Measurements from ENCODE around the gene COL4A2. TPM values are rescaled to one million over a fixed set of nuclear protein-coding genes. Genes with fewer than 3 reads are reported as not detected.

The COL4A2 gene
- total RNA-seq, 2 donors from 2014 or later, result 999 to 1,135 TPM

DNA sequence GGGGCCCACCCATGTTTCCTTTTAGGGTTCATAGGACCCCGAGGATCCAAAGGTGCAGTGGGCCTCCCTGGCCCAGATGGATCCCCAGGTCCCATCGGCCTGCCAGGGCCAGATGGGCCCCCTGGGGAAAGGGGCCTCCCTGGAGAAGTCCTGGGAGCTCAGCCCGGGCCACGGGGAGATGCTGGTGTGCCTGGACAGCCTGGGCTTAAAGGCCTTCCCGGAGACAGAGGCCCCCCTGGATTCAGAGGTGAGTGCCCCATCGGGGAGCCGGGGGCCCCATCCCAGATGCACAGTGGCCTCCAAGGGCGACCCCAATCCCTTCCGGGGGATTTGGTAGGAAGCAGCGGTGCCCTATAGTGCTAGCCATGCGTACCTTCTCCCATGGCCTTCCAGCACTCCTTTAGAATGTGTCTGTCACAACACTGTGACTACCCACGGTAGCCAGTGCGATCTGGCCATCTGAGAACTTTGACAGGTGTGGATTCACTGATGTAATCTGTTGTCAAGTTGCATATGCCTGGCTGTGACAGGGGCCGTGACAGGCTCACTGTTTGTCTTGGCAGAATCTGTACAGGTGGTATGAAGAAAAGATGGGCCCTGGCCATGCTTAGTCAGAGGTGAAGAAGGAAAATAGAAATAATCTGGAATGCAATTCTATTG is 165.9 kb downstream of the COL4A2 start:
- no peaks in the 10 kb centered on the region for H3K27me3 ChIP-seq (replicated peaks; ENCODE audit: insufficient read depth)
- no peaks in the 10 kb centered on the region for H3K9me3 ChIP-seq
- DNase-seq (ENCODE audit: low spot score) (no peak), ATAC-seq (ENCODE audit: insufficient number of reproducible peaks, low FRiP score, low read depth) (no peak)
- no peak overlapping the region for H3K27ac ChIP-seq
- peaks cover 78% of the 10 kb centered on the region for H3K36me3 ChIP-seq
- no peak overlapping the region for H3K4me3 ChIP-seq
- peaks cover 0 to 8% of the 10 kb centered on the region in 2 donors for H3K4me1 ChIP-seq (ENCODE audit: control insufficient read depth in 1 of 2, low read depth in 2 of 2)
- TF ChIP-seq, protein P1, sequence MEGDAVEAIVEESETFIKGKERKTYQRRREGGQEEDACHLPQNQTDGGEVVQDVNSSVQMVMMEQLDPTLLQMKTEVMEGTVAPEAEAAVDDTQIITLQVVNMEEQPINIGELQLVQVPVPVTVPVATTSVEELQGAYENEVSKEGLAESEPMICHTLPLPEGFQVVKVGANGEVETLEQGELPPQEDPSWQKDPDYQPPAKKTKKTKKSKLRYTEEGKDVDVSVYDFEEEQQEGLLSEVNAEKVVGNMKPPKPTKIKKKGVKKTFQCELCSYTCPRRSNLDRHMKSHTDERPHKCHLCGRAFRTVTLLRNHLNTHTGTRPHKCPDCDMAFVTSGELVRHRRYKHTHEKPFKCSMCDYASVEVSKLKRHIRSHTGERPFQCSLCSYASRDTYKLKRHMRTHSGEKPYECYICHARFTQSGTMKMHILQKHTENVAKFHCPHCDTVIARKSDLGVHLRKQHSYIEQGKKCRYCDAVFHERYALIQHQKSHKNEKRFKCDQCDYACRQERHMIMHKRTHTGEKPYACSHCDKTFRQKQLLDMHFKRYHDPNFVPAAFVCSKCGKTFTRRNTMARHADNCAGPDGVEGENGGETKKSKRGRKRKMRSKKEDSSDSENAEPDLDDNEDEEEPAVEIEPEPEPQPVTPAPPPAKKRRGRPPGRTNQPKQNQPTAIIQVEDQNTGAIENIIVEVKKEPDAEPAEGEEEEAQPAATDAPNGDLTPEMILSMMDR (IDR thresholded peaks at IDR 0.05), result no peak

DNA sequence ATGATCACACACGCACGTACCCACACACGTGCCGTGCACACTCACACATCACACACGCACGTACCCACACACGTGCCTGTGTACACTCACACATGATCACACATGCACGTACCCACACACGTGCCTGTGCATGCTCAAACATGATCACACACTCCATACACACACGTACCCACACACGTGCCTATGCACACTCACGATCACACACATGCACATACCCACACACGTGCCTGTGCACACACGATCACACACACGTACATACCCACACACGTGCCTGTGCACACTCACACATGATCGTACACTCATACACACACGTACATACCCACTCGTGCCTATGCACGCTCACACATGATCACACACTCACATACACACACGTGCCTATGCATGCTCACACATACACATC is 167.6 kb downstream of the COL4A2 start:
- H3K27me3 ChIP-seq (replicated peaks; ENCODE audit: insufficient read depth), result no peaks in the 10 kb centered on the region
- ATAC-seq (ENCODE audit: insufficient number of reproducible peaks, low FRiP score, low read depth), result no peak
- no peak for DNase-seq (ENCODE audit: low spot score)
- peaks cover 75% of the 10 kb centered on the region for H3K36me3 ChIP-seq
- no peak overlapping the region for H3K4me3 ChIP-seq
- no peaks in the 10 kb centered on the region for H3K9me3 ChIP-seq
- peaks cover 10 to 18% of the 10 kb centered on the region in 2 donors for H3K4me1 ChIP-seq (ENCODE audit: control insufficient read depth in 1 of 2, low read depth in 2 of 2)
- H3K27ac ChIP-seq, result no peak overlapping the region
- TF ChIP-seq, protein P1 (IDR thresholded peaks at IDR 0.05), result no peak

DNA sequence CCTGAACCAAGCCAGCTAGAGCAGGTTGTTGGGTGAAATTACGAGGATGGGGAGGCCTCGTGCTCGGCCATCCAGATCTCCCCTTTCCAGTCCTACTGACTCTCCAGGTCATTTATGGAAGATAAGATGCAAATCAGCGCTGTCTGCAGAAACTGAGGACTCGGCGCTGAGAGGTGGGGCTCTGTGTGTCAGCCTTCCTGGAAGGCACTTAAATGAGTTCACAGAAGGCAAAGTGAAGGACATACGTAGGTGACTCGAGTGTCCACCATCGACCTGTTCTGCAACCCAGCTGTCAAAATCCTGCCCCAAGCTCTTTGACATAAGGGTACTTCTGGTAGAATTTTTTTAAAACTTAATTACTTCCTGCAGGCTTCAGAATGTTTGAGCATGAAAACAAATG is 168.0 kb downstream of the COL4A2 start:
- ATAC-seq (ENCODE audit: insufficient number of reproducible peaks, low FRiP score, low read depth) (no peak), DNase-seq (ENCODE audit: low spot score) (no peak)
- Histone ChIP-seq H3K9me3 (no peaks in the 10 kb centered on the region), H3K4me3 (no peak overlapping the region), H3K27ac (no peak overlapping the region), H3K4me1 (ENCODE audit: control insufficient read depth in 1 of 2, low read depth in 2 of 2) (peaks cover 10 to 22% of the 10 kb centered on the region in 2 donors), H3K27me3 (replicated peaks; ENCODE audit: insufficient read depth) (no peaks in the 10 kb centered on the region), H3K36me3 (peaks cover 72% of the 10 kb centered on the region)
- TF ChIP-seq, protein P1 (IDR thresholded peaks at IDR 0.05), result no peak

DNA sequence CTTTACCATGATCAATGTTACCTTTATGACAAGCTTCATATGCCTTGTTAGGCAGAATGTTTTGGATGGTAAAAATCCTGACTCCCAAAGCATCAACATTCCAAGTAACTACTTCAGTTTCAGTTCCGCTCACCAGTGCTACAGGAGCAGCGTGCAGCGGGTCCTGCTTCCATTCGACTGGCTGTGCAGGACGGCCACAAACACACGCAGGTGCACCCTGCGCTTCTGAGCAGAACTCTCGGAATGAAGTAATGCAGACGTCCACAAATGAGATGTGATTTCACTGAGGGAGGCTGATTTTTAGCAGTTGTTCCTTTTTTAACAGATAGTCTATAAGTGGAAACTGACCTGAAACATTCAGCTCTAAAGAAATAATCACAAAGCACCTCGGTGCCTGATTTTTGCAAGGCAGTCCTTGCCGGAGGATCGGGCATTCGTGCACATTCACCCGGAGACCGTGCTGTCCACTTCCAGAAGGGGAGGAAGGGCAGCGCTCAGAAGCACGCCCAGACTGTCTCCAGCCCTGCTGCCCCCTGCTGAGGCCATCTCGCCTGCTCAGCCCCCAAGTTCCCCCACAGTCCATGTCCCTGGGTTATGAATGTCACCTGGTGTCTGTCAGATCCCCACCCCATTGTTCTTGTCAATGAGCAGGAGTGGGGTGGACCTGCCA is 168.6 kb downstream of the COL4A2 start:
- Histone ChIP-seq H3K4me1 (ENCODE audit: control insufficient read depth in 1 of 2, low read depth in 2 of 2) (peaks cover 10 to 26% of the 10 kb centered on the region in 2 donors), H3K36me3 (peaks cover 72% of the 10 kb centered on the region), H3K9me3 (no peaks in the 10 kb centered on the region), H3K27me3 (replicated peaks; ENCODE audit: insufficient read depth) (no peaks in the 10 kb centered on the region), H3K27ac (no peak overlapping the region), H3K4me3 (no peak overlapping the region)
- TF ChIP-seq, protein P1 (IDR thresholded peaks at IDR 0.05), result no peak
- DNase-seq (ENCODE audit: low spot score), result no peak
- ATAC-seq (ENCODE audit: insufficient number of reproducible peaks, low FRiP score, low read depth), result no peak

DNA sequence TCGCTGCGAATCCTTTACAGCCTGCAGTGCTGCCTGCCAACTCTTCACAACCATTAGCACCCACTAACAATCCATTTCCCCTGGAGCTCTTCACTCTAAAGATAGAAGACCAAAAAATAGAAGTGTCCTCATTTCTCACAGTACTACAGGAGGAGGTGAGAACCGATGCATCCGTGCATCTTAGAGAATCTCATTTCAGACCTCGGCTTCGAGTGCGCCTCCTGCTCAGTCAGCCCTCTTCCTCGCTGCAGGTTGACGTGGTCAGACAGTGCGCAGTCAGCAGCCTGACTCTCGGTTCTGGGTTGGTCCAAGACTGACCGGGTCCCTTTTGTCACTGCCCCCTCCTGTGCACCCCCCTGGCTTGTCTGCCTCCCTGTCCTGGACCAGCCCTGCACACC is 169.1 kb downstream of the COL4A2 start:
- peaks cover 10 to 26% of the 10 kb centered on the region in 2 donors for H3K4me1 ChIP-seq (ENCODE audit: control insufficient read depth in 1 of 2, low read depth in 2 of 2)
- no peaks in the 10 kb centered on the region for H3K27me3 ChIP-seq (replicated peaks; ENCODE audit: insufficient read depth)
- ATAC-seq (ENCODE audit: insufficient number of reproducible peaks, low FRiP score, low read depth) (no peak), DNase-seq (ENCODE audit: low spot score) (no peak)
- H3K36me3 ChIP-seq, result peaks cover 69% of the 10 kb centered on the region
- H3K4me3 ChIP-seq, result no peak overlapping the region
- H3K9me3 ChIP-seq, result no peaks in the 10 kb centered on the region
- TF ChIP-seq, protein P1 (IDR thresholded peaks at IDR 0.05), result no peak
- H3K27ac ChIP-seq, result no peak overlapping the region
